Measurements from ENCODE around the gene XPO4. TPM values are rescaled to one million over a fixed set of nuclear protein-coding genes. Genes with fewer than 3 reads are reported as not detected.

XPO4 gene
- total and polyA plus RNA-seq, 2 of the 8 experiments (the other 6 are each of a cell fraction or from before 2014, with no cell fraction given), result 11.9 to 33.3 TPM

DNA sequence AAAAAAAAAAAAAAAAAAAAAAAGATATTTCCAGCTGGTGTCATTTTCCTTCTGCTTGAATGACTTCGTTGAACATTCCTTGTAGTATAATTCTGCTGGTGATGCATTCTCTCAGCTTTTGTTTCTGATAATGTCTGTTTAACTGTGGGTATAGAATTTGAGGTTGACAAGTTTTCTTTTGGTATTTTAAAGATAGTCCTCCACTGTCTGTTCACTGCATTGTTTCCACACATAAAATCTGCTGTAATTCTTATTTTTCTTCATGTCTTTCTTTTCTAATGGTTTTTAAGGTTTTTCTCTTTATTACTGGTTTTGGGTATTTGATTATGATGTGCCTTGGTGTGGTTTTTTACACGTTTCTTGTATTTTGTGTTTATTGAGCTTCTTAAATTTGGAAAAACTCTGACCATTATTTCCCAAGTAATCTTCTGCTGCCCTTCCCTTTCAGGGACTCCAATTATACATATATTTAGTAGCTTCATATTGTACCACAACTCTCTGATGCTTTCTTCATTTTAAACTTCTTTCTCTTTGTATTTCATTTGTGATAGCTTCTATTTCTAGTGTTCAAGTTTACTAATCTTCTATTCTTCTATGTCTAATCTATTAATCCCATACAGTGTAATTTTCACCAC is 135.1 kb downstream of the XPO4 start (continued):
- no peak for TF ChIP-seq POU5F1 (IDR thresholded peaks at IDR 0.05; ENCODE audit: low read depth, low read length)
